HS-5 (cell line): Measurements from ENCODE around the gene IL23R.

Experiments used
- DNase-seq: peaks from one replicate; pipeline ENCODE4 v3.0.0-alpha.2; 2012; ENCODE audit warnings: low read depth

IL23R gene

GRCh38 chr1:67242016-67242415, 75.8 kb downstream of the IL23R start:
- no peak for DNase-seq

DNA sequence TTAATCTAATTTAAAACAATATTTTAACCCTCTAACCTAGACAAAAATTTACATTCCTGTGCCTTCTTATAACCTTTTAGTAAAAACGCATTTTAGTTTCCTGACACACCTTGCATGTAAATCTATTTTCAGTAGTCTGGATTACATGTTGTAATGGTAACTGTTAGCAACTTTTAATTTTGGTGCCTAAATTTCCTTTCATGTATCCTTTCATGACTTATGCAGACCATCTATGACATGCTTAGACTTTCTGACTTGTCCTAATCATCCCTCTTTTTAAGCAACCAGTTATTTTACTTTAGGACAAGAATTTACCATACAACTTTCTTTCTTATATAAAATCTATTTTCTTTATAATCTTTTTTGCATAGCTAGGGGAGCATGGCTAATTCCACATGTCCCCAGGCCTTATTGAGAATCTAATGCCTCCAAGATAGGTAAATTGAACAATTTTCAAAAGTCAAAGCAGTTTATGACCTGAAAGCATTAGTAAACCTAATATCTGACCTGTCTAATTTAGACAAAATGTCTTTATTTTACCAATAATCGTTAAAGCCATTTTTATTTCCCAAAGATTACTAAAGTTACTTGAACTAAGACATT, 83.9 kb downstream of the IL23R start:
- DNase-seq: no peak

DNA sequence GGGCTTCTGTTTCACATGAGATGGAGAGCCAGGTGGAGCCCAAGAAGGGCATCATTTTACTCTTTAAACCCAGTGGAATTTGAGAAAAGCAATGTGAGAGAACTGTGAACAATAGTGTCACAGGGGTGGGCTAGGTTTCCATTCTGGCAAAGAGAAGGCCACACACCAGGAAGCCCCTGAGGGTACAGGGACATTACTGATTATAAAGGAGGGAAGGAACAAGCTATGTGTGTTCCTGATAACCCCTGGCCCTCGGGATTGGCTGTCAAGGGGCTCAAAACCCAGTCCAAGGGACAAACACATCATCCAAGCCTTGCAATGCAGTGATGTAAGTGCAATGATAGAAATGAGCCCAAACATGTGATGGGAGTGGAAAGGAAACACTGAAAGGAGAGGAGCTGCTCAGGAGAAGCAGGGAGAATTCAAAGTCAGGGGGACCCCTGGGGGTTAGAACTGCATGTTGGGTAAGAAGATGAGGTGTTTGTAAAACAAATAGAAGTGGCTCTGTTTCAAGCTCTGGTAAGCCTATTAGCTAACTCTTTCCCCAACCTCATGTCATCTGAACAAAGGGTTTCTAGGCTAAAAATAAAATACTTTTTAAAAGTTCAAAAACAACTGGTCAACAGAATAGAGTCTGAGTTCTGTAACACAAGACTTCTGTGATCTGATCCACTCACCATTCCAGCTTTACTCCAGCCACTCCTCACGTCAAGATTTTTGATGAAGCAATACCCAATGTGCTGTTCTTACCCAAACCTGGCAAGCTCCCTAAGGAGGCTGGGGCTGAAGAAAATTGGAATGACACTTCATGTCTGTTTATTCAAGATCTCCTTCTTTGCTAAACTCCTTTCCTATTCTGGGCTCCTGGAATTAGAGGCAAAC, 90.3 kb downstream of the IL23R start:
- DNase-seq: no peak

GRCh38 chr1:67257173-67257535, 90.9 kb downstream of the IL23R start:
- no peak for DNase-seq

- no peak for DNase-seq
Measured at GRCh38 chr1:67261680-67262079, 95.4 kb downstream of the IL23R start.

DNA sequence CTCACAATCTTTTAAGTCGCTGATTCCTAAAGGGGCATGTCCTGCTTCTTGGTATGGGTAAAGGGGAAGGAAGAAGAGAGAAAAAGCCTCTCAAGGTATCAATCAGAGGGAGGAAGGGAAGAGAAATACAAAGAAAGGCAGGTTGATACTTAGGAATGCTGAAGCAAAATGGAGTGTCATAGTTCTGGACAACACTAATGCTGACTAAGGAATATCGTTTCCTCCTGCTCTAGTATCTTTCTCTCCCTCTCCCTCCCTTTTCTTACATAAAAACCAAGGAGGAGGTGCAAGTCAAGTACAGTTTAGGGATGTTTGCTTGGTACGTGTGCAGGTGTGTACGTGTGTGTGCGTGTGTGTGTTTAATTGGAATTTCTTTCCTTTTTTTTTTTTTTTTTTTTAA, 96.5 kb downstream of the IL23R start:
- DNase-seq: no peak

GRCh38 chr1:67264152-67264551, 97.9 kb downstream of the IL23R start:
- DNase-seq: no peak

DNA sequence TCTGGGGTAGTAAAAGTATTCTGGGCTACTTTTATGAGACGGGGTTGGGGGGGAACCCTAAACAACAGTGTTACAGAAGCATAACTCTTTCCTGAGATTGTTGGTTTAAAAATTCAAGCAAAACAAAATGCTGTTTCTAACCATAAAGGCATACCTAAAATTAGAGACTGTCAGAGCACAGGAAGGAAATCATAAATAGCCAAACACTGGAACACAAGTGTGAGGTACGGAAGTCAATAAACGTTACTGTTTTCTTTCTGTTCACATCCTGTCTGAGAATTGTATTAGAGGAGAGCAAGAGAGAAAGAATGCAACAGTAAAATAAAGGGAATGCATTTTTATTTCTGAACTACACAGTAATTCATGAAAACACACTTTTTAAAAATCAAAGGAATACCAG, 98.6 kb downstream of the IL23R start:
- no peak for DNase-seq

- no peak for DNase-seq
Measured at GRCh38 chr1:67269061-67269460, 102.8 kb downstream of the IL23R start.

DNA sequence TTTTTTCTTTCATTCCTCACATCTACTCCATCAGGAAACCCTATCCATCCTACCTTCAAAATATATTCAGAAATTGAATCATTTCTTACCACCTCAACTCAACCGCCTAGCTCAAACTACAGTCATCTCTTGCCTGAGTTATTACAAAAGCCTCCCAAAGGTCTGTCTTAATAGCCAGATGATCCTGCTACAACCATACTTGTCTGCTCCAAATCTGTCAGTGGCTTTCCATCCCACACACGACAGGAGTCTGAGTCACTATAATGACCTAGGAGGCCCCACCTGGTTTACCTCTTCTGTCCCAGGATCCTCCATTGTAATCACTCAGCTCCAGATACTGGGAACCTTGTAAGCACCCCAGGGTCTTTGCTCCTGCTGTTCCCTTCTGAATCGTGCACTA, 104.3 kb downstream of the IL23R start:
- no peak for DNase-seq

- no peak for DNase-seq
Measured at GRCh38 chr1:67273591-67273990, 107.3 kb downstream of the IL23R start.

GRCh38 chr1:67274623-67275325, 108.5 kb downstream of the IL23R start:
- no peak for DNase-seq

DNA sequence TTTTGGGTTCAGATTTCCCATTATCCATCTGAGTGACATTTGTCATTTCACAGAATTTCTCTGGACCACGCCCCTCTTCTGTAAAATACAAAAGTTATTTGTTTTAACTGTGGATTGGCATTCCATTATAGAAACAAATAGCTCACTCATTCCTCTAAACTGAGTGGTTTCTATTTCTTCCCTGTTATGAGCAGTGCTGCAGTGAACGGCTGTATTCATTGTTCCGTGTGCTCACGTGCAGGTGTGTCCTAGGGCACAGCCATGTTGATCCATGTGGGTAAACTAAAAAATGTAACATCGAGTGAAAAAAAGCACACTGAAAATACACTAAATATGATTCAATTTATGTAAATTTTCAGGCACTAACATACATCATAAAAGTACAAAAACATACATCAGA, 114.4 kb downstream of the IL23R start:
- DNase-seq: no peak

DNA sequence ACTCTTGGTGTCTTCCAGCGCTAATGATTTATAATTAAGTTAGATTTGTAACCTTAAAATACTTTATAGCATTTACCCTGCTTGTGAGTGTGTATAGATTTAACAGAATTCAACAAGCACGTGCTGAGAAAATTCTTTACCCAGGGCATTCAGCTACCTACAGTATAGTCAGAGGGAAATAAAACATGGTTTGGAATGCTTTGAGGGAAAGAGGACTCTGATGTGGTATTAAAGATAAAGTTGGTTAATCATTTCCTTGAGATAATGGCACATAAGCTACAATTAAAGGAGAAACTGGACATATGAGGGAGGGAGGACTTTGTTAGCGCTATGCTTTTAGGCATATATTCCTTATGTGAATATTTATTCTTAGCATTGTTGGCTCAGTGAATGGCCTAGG, 115.0 kb downstream of the IL23R start:
- no peak for DNase-seq

DNA sequence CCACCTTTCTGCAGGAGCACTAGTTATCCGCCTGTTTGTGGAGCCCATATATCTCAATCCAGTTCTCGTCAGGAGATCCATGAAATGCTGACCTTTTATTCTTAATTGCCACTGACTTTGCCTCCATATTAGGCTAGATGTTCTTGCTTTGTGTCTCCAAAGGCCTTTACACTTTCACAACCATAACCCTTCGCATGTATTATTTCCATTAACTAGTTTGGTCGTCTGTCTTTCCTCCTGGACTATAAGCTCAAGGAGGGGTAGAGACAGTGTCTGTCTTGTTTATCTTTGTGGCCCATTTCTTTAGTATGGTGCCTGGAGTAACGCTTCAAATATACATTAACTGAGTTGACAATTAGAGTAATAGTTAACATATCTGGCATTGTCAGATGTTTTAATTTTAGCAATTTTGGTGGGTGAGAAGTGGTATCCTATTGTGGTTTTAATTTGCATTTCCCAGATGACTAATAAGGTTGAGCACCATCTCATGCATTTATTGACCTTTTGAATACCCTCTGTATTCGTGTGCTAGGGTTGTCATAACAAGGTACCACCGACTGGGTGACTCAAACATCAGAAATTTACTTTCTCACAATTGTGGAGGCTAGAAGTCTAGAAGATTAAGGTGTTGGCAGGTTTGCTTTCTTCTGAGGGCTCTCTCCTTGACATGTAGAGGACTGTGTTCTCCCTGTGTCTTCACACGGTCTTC, 119.7 kb downstream of the IL23R start:
- no peak for DNase-seq

DNA sequence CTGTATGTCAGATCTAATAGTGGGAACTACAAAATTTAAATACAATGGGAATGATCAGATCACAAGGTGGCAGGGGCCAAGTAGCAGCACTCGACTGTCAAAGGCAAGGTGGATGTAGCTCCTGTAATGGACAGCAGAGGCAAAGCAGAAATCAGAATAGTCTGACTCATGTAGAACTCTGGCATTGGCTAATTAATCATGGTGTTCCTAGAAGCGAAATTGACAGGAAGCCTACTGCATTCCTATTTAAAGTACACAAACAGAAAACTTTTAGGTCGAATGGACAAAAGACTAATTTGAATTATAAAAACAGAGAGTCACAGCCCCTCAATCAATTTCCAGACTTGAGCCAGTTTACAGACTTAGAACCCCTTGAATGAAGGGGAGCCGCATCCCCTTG, 124.0 kb downstream of the IL23R start:
- no peak for DNase-seq

DNA sequence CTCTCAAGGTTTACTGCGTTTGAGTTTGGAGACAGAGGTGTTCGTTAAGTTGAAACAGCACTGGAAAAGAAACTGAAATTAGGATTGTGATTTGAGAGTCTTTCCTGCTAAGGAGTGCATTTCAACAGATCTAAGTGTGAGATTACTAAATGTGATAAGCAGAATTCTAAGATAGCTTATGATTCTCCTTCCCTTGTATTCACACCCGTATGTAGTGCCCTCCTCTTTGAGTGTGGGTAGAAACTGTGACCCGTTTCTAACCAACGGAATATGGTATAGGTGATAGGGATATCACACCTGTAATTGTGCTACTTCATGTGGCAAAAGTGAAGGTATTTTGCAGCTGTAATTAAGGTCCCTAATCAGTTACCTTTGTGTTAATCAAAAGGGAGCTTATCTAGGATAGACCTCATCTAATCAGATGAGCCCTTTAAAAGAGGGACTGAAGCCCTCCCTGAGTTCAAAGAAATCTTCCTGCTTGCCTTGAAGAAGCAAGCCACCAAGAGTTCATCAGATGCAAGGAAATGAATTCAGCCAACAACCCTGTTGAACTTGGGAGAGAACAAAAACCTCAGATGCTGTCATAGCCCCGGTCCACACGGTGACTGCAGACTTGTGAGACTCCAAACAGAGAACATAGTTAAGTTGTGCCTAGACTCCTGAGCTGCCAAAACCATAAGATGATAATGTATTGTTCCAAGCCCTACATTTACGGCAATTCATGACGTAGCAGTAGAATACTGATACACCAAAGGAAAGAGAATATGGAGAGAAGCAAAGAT, 128.8 kb downstream of the IL23R start:
- no peak for DNase-seq

GRCh38 chr1:67298762-67299161, 132.5 kb downstream of the IL23R start:
- DNase-seq: no peak

GRCh38 chr1:67299296-67299695, 133.0 kb downstream of the IL23R start:
- DNase-seq: no peak

- no peak for DNase-seq
Measured at GRCh38 chr1:67300561-67300960, 134.3 kb downstream of the IL23R start.

DNA sequence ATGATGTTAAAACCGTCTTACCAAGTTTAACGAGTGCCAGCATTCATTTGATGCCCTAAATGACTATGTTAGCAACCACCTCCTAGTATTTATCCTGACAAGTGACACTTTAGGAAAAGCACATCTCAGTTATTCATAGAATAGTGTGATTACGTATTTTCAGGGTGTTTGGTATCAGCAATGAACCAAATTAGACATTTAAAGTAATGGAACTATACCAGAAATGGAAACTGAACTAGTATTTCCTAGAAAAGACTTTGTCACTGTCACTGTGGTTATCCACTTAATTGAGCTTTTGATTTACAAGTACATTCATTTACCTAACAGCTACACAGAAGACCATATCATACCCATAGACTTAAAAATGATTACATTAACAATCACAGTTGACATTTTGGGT, 137.8 kb downstream of the IL23R start:
- DNase-seq: no peak

DNA sequence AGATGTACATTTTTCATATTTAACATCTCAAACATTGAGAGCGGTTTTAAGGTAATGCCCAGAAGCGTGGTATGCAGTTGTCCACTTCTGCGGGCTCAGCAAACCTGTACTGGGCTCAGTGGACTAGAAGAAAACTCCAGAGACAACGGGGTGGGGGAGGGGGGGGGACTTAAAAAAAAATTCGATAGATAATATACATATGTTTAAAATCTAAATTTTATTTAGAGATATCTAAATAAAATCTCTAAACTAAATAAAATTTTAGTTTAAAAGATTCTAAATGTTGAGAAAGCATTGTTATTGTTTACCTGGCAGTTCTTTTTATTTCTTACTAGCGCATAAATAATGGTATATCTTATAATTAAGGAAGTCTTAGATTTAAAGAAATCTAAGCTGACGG, 140.3 kb downstream of the IL23R start:
- DNase-seq: no peak
